DMS79 treated with DMSO at 0.1 percent for 48 hours (cell line): Measurements from ENCODE around the gene FAM3A.

ENCODE experiments used
- DNase-seq: peaks from one replicate; lab custom pipeline; 2025; lab: John Stamatoyannopoulos, UW

Gene FAM3A

GRCh38 chrX:154458954-154459778 lies 56.9 kb downstream of the FAM3A start:
- DNase-seq = no peak

GRCh38 chrX:154458116-154458953 lies 57.7 kb downstream of the FAM3A start, which contains the start of gene PLXNA3:
Gene PLXNA3 (plus strand): TSS chrX:154458281. CDS start chrX:154460184, 1,903 bp downstream.
- no peak for DNase-seq

DNA sequence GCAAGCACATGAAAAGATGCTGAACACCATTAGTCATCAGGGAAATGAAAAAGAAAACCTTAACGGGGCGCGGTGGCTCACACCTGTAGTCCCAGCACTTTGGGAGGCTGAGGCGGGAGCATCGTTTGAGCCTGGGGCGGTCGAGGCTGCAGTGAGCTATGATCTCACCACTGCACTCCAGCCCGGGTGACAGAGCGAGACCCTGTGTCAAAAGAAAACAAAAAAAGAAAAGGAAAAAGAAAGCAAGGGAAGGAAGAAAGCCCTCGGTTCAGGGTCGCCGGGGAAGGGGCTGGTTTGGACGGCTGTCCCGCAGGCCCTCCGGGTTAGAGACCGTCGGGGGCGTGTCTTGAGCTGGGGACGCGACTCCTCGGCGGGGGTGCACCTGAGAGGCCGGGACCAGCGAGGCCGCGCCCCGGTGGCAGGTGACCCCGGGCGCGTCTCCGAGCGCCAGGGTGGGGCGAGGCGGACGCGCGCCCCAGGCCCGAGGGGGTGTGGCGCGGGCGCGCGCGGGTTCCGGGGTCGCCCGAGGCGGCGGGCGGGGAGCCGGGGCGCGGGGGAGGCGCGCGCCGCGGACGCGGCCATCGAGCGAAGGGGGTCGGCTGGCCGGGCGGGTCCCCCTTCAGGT lies 58.4 kb downstream of the FAM3A start:
- DNase-seq = peak; percentile 28
